HEK293 (cell line): ENCODE results near the gene OR1J2.

Experiments used
- CTCF ChIA-PET: fragments of 350-600 bp; formaldehyde crosslinking; extraction: SDS; loops from one replicate; lab custom pipeline; 2021; ENCODE audit warnings: antibody characterized with exemption; lab: Yijun Ruan, JAX
- POLR2A ChIA-PET: fragments of 300-600 bp; formaldehyde crosslinking; extraction: SDS; loops from one replicate; lab custom pipeline; 2020; ENCODE audit warnings: antibody characterized with exemption, inconsistent platforms; lab: Yijun Ruan, JAX
- H3K27ac ChIP-seq: fragments of 200-500 bp; sonication (Bioruptor generic); 2 replicates; pipeline ENCODE4 v1.5.1; 2014; ENCODE audit warnings: low read depth, low read length, control low read depth, inconsistent platforms; ENCODE audit errors: extremely low read depth
- H3K36me3 ChIP-seq, 2 experiments: fragments of 200-500 bp in 1 of 2; sonication (Bioruptor generic) in 1 of 2; 1 replicate in 1 of 2; 2 replicates in 1 of 2; pipeline ENCODE4 v1.5.1; 2014 to 2017; ENCODE audit warnings: inconsistent platforms in 2 of 2, low read length in 2 of 2; ENCODE audit not compliant: control insufficient read depth in 2 of 2, insufficient read depth in 1 of 2
- H3K4me1 ChIP-seq: fragments of 200-500 bp; sonication (Bioruptor generic); 2 replicates; pipeline ENCODE4 v1.5.1; 2014; ENCODE audit warnings: mild to moderate bottlenecking, low read length, inconsistent platforms; ENCODE audit not compliant: control insufficient read depth, insufficient read depth
- H3K4me3 ChIP-seq: 2 replicates; pipeline ENCODE4 v1.5.1; 2011; ENCODE audit warnings: low read depth, mild to moderate bottlenecking, control low read depth, low read length, moderate library complexity
- H3K9me3 ChIP-seq: fragments of 200-500 bp; sonication (Bioruptor generic); 2 replicates; pipeline ENCODE4 v1.5.1; 2014; ENCODE audit warnings: low read depth, low read length, inconsistent platforms; ENCODE audit not compliant: control insufficient read depth, insufficient read depth
- CTCF ChIP-seq: fragments of 450-650 bp; formaldehyde crosslinking; IDR thresholded peaks from 2 replicates; pipeline ENCODE4 v1.5.1; 2016; ENCODE audit warnings: missing biosample characterization, missing genetic modification characterization
- GFI1B ChIP-seq: fragments of 450-650 bp; formaldehyde crosslinking; IDR thresholded peaks from 2 replicates; pipeline ENCODE4 v1.5.1; 2016; ENCODE audit warnings: missing biosample characterization, missing genetic modification characterization
- GLI4 ChIP-seq: fragments of 450-650 bp; formaldehyde crosslinking; IDR thresholded peaks from 2 replicates; pipeline ENCODE4 v1.5.1; 2016; ENCODE audit warnings: missing biosample characterization, missing genetic modification characterization
- KLF17 ChIP-seq: fragments of 450-650 bp; formaldehyde crosslinking; IDR thresholded peaks from 2 replicates; pipeline ENCODE4 v1.5.1; 2016; ENCODE audit warnings: missing biosample characterization, missing genetic modification characterization
- KLF7 ChIP-seq: fragments of 450-650 bp; formaldehyde crosslinking; IDR thresholded peaks from 2 replicates; pipeline ENCODE4 v1.5.1; 2016; ENCODE audit warnings: missing biosample characterization, missing genetic modification characterization, borderline replicate concordance
- PRDM1 ChIP-seq: fragments of 450-650 bp; formaldehyde crosslinking; IDR thresholded peaks from 2 replicates; pipeline ENCODE4; 2016; ENCODE audit warnings: missing biosample characterization, missing genetic modification characterization
- PRDM10 ChIP-seq: fragments of 450-650 bp; formaldehyde crosslinking; IDR thresholded peaks from 2 replicates; pipeline ENCODE4 v1.5.1; 2016; ENCODE audit warnings: missing biosample characterization, missing genetic modification characterization
- PRDM6 ChIP-seq: fragments of 450-650 bp; formaldehyde crosslinking; IDR thresholded peaks from 2 replicates; pipeline ENCODE4 v1.5.1; 2017; ENCODE audit warnings: missing biosample characterization, missing genetic modification characterization
- ZBTB17 ChIP-seq: fragments of 450-650 bp; formaldehyde crosslinking; IDR thresholded peaks from 2 replicates; pipeline ENCODE4 v1.5.1; 2016; ENCODE audit warnings: missing biosample characterization, missing genetic modification characterization
- ZBTB8A ChIP-seq: fragments of 450-650 bp; formaldehyde crosslinking; IDR thresholded peaks from 2 replicates; pipeline ENCODE4 v1.5.1; 2016; ENCODE audit warnings: missing biosample characterization, missing genetic modification characterization
- ZIC2 ChIP-seq: fragments of 450-650 bp; formaldehyde crosslinking; IDR thresholded peaks from 2 replicates; pipeline ENCODE4 v1.5.1; 2016; ENCODE audit warnings: missing biosample characterization, missing genetic modification characterization
- ZNF132 ChIP-seq: fragments of 450-650 bp; formaldehyde crosslinking; IDR thresholded peaks from 2 replicates; pipeline ENCODE4 v1.5.1; 2017; ENCODE audit warnings: missing biosample characterization, missing genetic modification characterization, borderline replicate concordance
- ZNF169 ChIP-seq: fragments of 450-650 bp; formaldehyde crosslinking; IDR thresholded peaks from 2 replicates; pipeline ENCODE4 v1.5.1; 2016; ENCODE audit warnings: missing biosample characterization, missing genetic modification characterization
- ZNF223 ChIP-seq: fragments of 450-650 bp; formaldehyde crosslinking; IDR thresholded peaks from 2 replicates; pipeline ENCODE4 v1.5.1; 2016; ENCODE audit warnings: missing biosample characterization, missing genetic modification characterization
- ZNF311 ChIP-seq: fragments of 450-650 bp; formaldehyde crosslinking; IDR thresholded peaks from 2 replicates; pipeline ENCODE4 v1.5.1; 2017; ENCODE audit warnings: missing biosample characterization, missing genetic modification characterization, borderline replicate concordance
- ZNF362 ChIP-seq: fragments of 450-650 bp; formaldehyde crosslinking; IDR thresholded peaks from 2 replicates; pipeline ENCODE4 v1.5.1; 2016; ENCODE audit warnings: missing biosample characterization, missing genetic modification characterization
- ZNF654 ChIP-seq: fragments of 450-650 bp; formaldehyde crosslinking; IDR thresholded peaks from 2 replicates; pipeline ENCODE4 v1.5.1; 2016; ENCODE audit warnings: low read depth, missing biosample characterization, missing genetic modification characterization
- ZNF660 ChIP-seq: fragments of 450-650 bp; IDR thresholded peaks from 2 replicates; pipeline ENCODE4 v1.5.1; 2018; ENCODE audit warnings: missing biosample characterization, mild to moderate bottlenecking, missing genetic modification characterization
- ZNF768 ChIP-seq: fragments of 450-650 bp; formaldehyde crosslinking; IDR thresholded peaks from 2 replicates; pipeline ENCODE4 v1.5.1; 2018; ENCODE audit warnings: missing biosample characterization, mild to moderate bottlenecking, missing genetic modification characterization
- ZNF777 ChIP-seq: fragments of 450-650 bp; formaldehyde crosslinking; IDR thresholded peaks from 2 replicates; pipeline ENCODE4 v1.5.1; 2017; ENCODE audit warnings: missing biosample characterization, missing genetic modification characterization, borderline replicate concordance

The OR1J2 gene

GRCh38 chr9:122464633-122465567, 45.7 kb upstream of the OR1J2 start:
- Histone ChIP-seq H3K27ac (no peak overlapping the region), H3K4me3 (no peak overlapping the region; the same call in 1 of the 2 replicates), H3K36me3 (no peaks in the 10 kb centered on the region), H3K4me1 (no peaks in the 10 kb centered on the region), H3K9me3 (no peaks in the 10 kb centered on the region)
- TF ChIP-seq PRDM1 (tag by site-specific recombination) = peak; percentile 41; the same call in 1 of the 2 replicates
- TF ChIP-seq ZNF169 (tag by site-specific recombination) = no peak
- no peak for TF ChIP-seq ZNF777
- peak; percentile 50; the same call in 1 of the 2 replicates for TF ChIP-seq ZBTB17
- TF ChIP-seq ZNF768 (tag by site-specific recombination) = no peak
- no peak for TF ChIP-seq KLF7 (tag by site-specific recombination)
- TF ChIP-seq CTCF = peak; percentile 36; the same call in 1 of the 2 replicates
- no peak for TF ChIP-seq ZIC2 (tag by site-specific recombination)
- 0 out of 2 replicates have a peak, but pooled peaks have one; percentile 16 for TF ChIP-seq PRDM10 (tag by site-specific recombination)
- peak; percentile 92 for TF ChIP-seq ZNF654
- TF ChIP-seq ZNF311 (tag by site-specific recombination) = no peak
- peak; percentile 7; the same call in 1 of the 2 replicates for TF ChIP-seq PRDM6 (tag by site-specific recombination)
- no peak for TF ChIP-seq ZNF223 (tag by site-specific recombination)
- no peak for TF ChIP-seq ZNF132 (tag by site-specific recombination)
- TF ChIP-seq GLI4 (tag by site-specific recombination) = no peak
- TF ChIP-seq GFI1B = no peak
- 0 out of 2 replicates have a peak, but pooled peaks have one; percentile 52 for TF ChIP-seq ZNF362 (tag by site-specific recombination)
- TF ChIP-seq ZBTB8A (tag by site-specific recombination) = peak; percentile 46
- 0 out of 2 replicates have a peak, but pooled peaks have one; percentile 27 for TF ChIP-seq ZNF660 (tag by site-specific recombination)
- TF ChIP-seq KLF17 = no peak
- ChIA-PET CTCF (interaction anchor here (0.5 to 4.7 kb wide), 23 partner anchors 9 to 1709 kb away, joined by 3 to 77 read pairs (median 3); partner anchors contain the start of gene OR1J1), POLR2A (no interaction called here)
